ENCODE data around the gene NUCB2. TPM values are rescaled to one million over a fixed set of nuclear protein-coding genes. Genes with fewer than 3 reads are reported as not detected.

Gene NUCB2
- polyA plus RNA-seq, 1 donor (not counting 4 experiments of a cell fraction or from before 2014, with no cell fraction given): 44.2 TPM

- Histone ChIP-seq H3K4me1 (ENCODE audit: control insufficient read depth, extremely low read depth, insufficient read depth, low read length) (peaks cover 12% of the 10 kb centered on the region), H3K27me3 (ENCODE audit: control insufficient read depth, extremely low read depth, insufficient read depth, low read length) (no peaks in the 10 kb centered on the region), H3K4me3 (ENCODE audit: control insufficient read depth in 2 of 3, extremely low read depth in 1 of 3, insufficient read depth in 2 of 3, low read depth in 1 of 3, low read length in 3 of 3) (no peak overlapping the region), H3K9me3 (ENCODE audit: control insufficient read depth, low read depth, low read length) (peaks cover 10% of the 10 kb centered on the region), H3K79me2 (ENCODE audit: control insufficient read depth, insufficient read depth, low read length) (no peaks in the 10 kb centered on the region), H2AFZ (ENCODE audit: control insufficient read depth, low read length) (no peak overlapping the region), H3K27ac (ENCODE audit: control insufficient read depth, insufficient read depth, low read length) (no peak overlapping the region), H3K36me3 (ENCODE audit: control insufficient read depth in 2 of 2, extremely low read depth in 1 of 2, insufficient read depth in 2 of 2, low read length in 2 of 2) (no peaks in the 10 kb centered on the region), H3K4me2 (ENCODE audit: control insufficient read depth, extremely low read depth, insufficient read depth, low read depth, low read length) (no peak overlapping the region), H3K9ac (ENCODE audit: control insufficient read depth, extremely low read depth, insufficient read depth, low read length) (no peak overlapping the region), H4K20me1 (ENCODE audit: control insufficient read depth, extremely low read depth, insufficient read depth, low read length) (no peaks in the 10 kb centered on the region), H3K9me1 (ENCODE audit: control insufficient read depth, extremely low read depth, insufficient read depth, low read length) (no peaks in the 10 kb centered on the region)
- TF ChIP-seq EZH2 (IDR thresholded peaks at IDR 0.05; ENCODE audit: low read length): no peak
- TF ChIP-seq, protein P1, sequence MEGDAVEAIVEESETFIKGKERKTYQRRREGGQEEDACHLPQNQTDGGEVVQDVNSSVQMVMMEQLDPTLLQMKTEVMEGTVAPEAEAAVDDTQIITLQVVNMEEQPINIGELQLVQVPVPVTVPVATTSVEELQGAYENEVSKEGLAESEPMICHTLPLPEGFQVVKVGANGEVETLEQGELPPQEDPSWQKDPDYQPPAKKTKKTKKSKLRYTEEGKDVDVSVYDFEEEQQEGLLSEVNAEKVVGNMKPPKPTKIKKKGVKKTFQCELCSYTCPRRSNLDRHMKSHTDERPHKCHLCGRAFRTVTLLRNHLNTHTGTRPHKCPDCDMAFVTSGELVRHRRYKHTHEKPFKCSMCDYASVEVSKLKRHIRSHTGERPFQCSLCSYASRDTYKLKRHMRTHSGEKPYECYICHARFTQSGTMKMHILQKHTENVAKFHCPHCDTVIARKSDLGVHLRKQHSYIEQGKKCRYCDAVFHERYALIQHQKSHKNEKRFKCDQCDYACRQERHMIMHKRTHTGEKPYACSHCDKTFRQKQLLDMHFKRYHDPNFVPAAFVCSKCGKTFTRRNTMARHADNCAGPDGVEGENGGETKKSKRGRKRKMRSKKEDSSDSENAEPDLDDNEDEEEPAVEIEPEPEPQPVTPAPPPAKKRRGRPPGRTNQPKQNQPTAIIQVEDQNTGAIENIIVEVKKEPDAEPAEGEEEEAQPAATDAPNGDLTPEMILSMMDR (optimal IDR thresholded peaks at IDR 0.05 in 1 of 3, IDR thresholded peaks at IDR 0.05 in 1 of 3, conservative IDR thresholded peaks at IDR 0.05 in 1 of 3; ENCODE audit: extremely low read depth in 1 of 3, insufficient read depth in 2 of 3, low read length in 3 of 3): no peak
- FAIRE-seq (no peak), DNase-seq (ENCODE audit: low read depth, low spot score) (no peak)
- dilution Hi-C loops (cut with MboI; ENCODE audit: extremely low pct_ligation_motif_present, low sequenced_read_pairs): no loop called here
Measured at GRCh38 chr11:17379383-17380180, 103.0 kb downstream of the NUCB2 start.

- no peak overlapping the region for H2AFZ ChIP-seq (ENCODE audit: control insufficient read depth, low read length)
Measured at GRCh38 chr11:17381156-17381555, 104.6 kb downstream of the NUCB2 start.

More at GRCh38 chr11:17381156-17381555, 104.6 kb downstream of the NUCB2 start:
- no peak for TF ChIP-seq EZH2 (IDR thresholded peaks at IDR 0.05; ENCODE audit: low read length)
- TF ChIP-seq, protein P1 (optimal IDR thresholded peaks at IDR 0.05 in 1 of 3, IDR thresholded peaks at IDR 0.05 in 1 of 3, conservative IDR thresholded peaks at IDR 0.05 in 1 of 3; ENCODE audit: extremely low read depth in 1 of 3, insufficient read depth in 2 of 3, low read length in 3 of 3): no peak
- Histone ChIP-seq H3K4me3 (ENCODE audit: control insufficient read depth in 2 of 3, extremely low read depth in 1 of 3, insufficient read depth in 2 of 3, low read depth in 1 of 3, low read length in 3 of 3) (no peak overlapping the region), H3K36me3 (ENCODE audit: control insufficient read depth in 2 of 2, extremely low read depth in 1 of 2, insufficient read depth in 2 of 2, low read length in 2 of 2) (no peaks in the 10 kb centered on the region), H3K9me3 (ENCODE audit: control insufficient read depth, low read depth, low read length) (peaks cover 10% of the 10 kb centered on the region), H3K27ac (ENCODE audit: control insufficient read depth, insufficient read depth, low read length) (no peak overlapping the region), H3K4me2 (ENCODE audit: control insufficient read depth, extremely low read depth, insufficient read depth, low read depth, low read length) (no peak overlapping the region), H3K79me2 (ENCODE audit: control insufficient read depth, insufficient read depth, low read length) (no peaks in the 10 kb centered on the region), H3K4me1 (ENCODE audit: control insufficient read depth, extremely low read depth, insufficient read depth, low read length) (peaks cover 12% of the 10 kb centered on the region), H4K20me1 (ENCODE audit: control insufficient read depth, extremely low read depth, insufficient read depth, low read length) (no peaks in the 10 kb centered on the region), H3K27me3 (ENCODE audit: control insufficient read depth, extremely low read depth, insufficient read depth, low read length) (no peaks in the 10 kb centered on the region), H3K9ac (ENCODE audit: control insufficient read depth, extremely low read depth, insufficient read depth, low read length) (no peak overlapping the region), H3K9me1 (ENCODE audit: control insufficient read depth, extremely low read depth, insufficient read depth, low read length) (no peaks in the 10 kb centered on the region)
- DNase-seq (ENCODE audit: low read depth, low spot score): no peak
- dilution Hi-C loops (cut with MboI; ENCODE audit: extremely low pct_ligation_motif_present, low sequenced_read_pairs): no loop called here
- FAIRE-seq: no peak

Other genes starting within 250 kb of the NUCB2 start
- 1,124 to 1,288 TPM (median 1,214 TPM) in 3 replicates for gene RPS13, start 199.1 kb upstream of the NUCB2 start, polyA plus RNA-seq
- 27.9 to 44.7 TPM (median 33.2 TPM) in 3 replicates for gene PIK3C2A, start 68.8 kb upstream of the NUCB2 start, polyA plus RNA-seq
- gene NCR3LG1, start 75.1 kb downstream of the NUCB2 start, polyA plus RNA-seq: 3.2 to 3.9 TPM (median 3.5 TPM) in 3 replicates
- 0.03 TPM in 1 of 3 replicates, not detected in the others for gene KCNJ11, start 111.9 kb downstream of the NUCB2 start, polyA plus RNA-seq
- not detected in 3 replicates for gene ABCC8, start 200.1 kb downstream of the NUCB2 start, polyA plus RNA-seq